Chondrocyte (in vitro differentiated cells): ENCODE results near the gene MOSPD2. TPM values are rescaled to one million over a fixed set of nuclear protein-coding genes. Genes with fewer than 3 reads are reported as not detected.

Source experiments
- DNase-seq: peaks from one replicate; pipeline ENCODE4 v3.0.0; 2021; ENCODE audit warnings: mixed read lengths, low spot score
- H3K27ac Mint-ChIP-seq: one replicate; pipeline ENCODE4 v1.8.0; 2021; ENCODE audit warnings: mild to moderate bottlenecking, moderate library complexity, mixed read lengths; ENCODE audit not compliant: unreplicated experiment
- H3K27me3 Mint-ChIP-seq: 2 replicates; pipeline ENCODE4 v1.8.0; 2021; ENCODE audit warnings: low read depth, mixed read lengths
- H3K36me3 Mint-ChIP-seq: 2 replicates; pipeline ENCODE4 v1.8.0; 2021; ENCODE audit warnings: low read depth, mixed read lengths
- H3K4me1 Mint-ChIP-seq: 2 replicates; pipeline ENCODE4 v1.8.0; 2021; ENCODE audit warnings: low read depth, mild to moderate bottlenecking, mixed read lengths
- H3K4me3 Mint-ChIP-seq: one replicate; pipeline ENCODE4 v1.8.0; 2021; ENCODE audit warnings: mild to moderate bottlenecking, moderate library complexity, mixed read lengths; ENCODE audit not compliant: unreplicated experiment
- H3K9me3 Mint-ChIP-seq: 2 replicates; pipeline ENCODE4 v1.8.0; 2021; ENCODE audit warnings: low read depth, mixed read lengths
- total RNA-seq: library from RNA; stranded (reverse); gene quantifications from 3 replicates; pipeline ENCODE4 v1.2.1, GENCODE V29; 2021
- TF ChIP-seq, protein P1 (sequence below): fragments of 200-600 bp; sonication (generic); IDR thresholded peaks from 2 replicates; pipeline ENCODE4 v1.5.0; 2021; ENCODE audit warnings: antibody characterized with exemption, mild to moderate bottlenecking, moderate library complexity

The MOSPD2 gene
- total RNA-seq, 1 donor from 2014 or later, result 27.2 TPM

DNA sequence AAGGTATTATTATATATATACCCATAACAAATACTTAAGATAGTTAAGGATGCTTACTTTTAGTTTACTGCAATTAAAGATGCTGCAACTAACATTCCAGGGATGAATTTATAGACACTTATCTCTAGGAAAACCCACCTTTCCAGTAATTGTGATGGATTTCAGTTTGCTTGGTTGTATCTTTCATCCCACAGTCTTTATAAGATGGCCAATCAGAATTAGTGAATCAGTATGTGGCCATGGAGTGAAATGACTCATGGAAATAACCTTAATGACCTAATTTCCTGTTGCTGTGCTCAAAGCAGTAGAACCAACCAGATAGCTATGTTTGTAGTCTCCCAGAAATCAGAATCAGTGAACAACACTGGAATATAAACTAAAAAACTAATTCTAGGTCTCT, 26.4 kb downstream of the MOSPD2 start:
- H3K4me3 Mint-ChIP-seq, result no peak overlapping the region
- no peak for DNase-seq
- no peaks in the 10 kb centered on the region for H3K27me3 Mint-ChIP-seq
- no peak overlapping the region for H3K27ac Mint-ChIP-seq
- TF ChIP-seq, protein P1, sequence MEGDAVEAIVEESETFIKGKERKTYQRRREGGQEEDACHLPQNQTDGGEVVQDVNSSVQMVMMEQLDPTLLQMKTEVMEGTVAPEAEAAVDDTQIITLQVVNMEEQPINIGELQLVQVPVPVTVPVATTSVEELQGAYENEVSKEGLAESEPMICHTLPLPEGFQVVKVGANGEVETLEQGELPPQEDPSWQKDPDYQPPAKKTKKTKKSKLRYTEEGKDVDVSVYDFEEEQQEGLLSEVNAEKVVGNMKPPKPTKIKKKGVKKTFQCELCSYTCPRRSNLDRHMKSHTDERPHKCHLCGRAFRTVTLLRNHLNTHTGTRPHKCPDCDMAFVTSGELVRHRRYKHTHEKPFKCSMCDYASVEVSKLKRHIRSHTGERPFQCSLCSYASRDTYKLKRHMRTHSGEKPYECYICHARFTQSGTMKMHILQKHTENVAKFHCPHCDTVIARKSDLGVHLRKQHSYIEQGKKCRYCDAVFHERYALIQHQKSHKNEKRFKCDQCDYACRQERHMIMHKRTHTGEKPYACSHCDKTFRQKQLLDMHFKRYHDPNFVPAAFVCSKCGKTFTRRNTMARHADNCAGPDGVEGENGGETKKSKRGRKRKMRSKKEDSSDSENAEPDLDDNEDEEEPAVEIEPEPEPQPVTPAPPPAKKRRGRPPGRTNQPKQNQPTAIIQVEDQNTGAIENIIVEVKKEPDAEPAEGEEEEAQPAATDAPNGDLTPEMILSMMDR, result no peak
- H3K9me3 Mint-ChIP-seq, result peaks cover 12% of the 10 kb centered on the region
- peaks cover 28% of the 10 kb centered on the region for H3K4me1 Mint-ChIP-seq
- peaks cover 9% of the 10 kb centered on the region for H3K36me3 Mint-ChIP-seq

DNA sequence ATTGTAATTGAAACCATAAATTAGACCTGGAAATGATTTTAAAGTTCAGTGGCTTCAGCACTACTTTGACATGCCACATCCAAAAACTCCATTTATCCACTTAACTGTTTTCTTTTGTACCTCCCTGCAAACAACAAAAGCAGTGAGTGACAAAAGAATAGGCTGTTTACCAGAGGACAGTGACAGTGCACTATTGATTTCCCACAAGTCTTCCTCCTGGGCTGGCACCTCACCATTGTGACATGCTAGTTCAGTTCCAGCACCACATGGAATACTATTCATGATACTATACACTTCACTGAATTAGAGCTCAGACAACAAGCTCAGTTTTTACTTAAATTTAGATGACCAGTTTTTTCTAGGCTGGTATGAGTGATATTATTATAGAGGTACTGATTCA, 29.3 kb downstream of the MOSPD2 start:
- H3K4me3 Mint-ChIP-seq, result no peak overlapping the region
- H3K27me3 Mint-ChIP-seq, result no peaks in the 10 kb centered on the region

GRCh38 chrX:14903891-14904290, 30.7 kb downstream of the MOSPD2 start:
- Mint-ChIP-seq H3K4me1 (peaks cover 37% of the 10 kb centered on the region), H3K27me3 (no peaks in the 10 kb centered on the region), H3K36me3 (peaks cover 7% of the 10 kb centered on the region), H3K27ac (peak overlapping the region; percentile 83), H3K4me3 (no peak overlapping the region), H3K9me3 (peaks cover 25% of the 10 kb centered on the region)
- no peak for DNase-seq
- TF ChIP-seq, protein P1, result no peak

More for the DNA sequence above, 29.3 kb downstream of the MOSPD2 start:
- H3K4me1 Mint-ChIP-seq, result peaks cover 33% of the 10 kb centered on the region
- H3K9me3 Mint-ChIP-seq, result peaks cover 24% of the 10 kb centered on the region
- TF ChIP-seq, protein P1, result no peak
- DNase-seq, result no peak
- peaks cover 7% of the 10 kb centered on the region for H3K36me3 Mint-ChIP-seq
- H3K27ac Mint-ChIP-seq, result peak overlapping the region; percentile 57

GRCh38 chrX:14913241-14913640, 40.0 kb downstream of the MOSPD2 start:
- H3K36me3 Mint-ChIP-seq, result peaks cover 10% of the 10 kb centered on the region
- no peak for DNase-seq
- no peak overlapping the region for H3K27ac Mint-ChIP-seq
- TF ChIP-seq, protein P1, result no peak
- H3K9me3 Mint-ChIP-seq, result no peaks in the 10 kb centered on the region
- no peaks in the 10 kb centered on the region for H3K27me3 Mint-ChIP-seq
- no peak overlapping the region for H3K4me3 Mint-ChIP-seq
- H3K4me1 Mint-ChIP-seq, result peaks cover 14% of the 10 kb centered on the region

GRCh38 chrX:14915596-14915995, 42.4 kb downstream of the MOSPD2 start:
- Mint-ChIP-seq H3K9me3 (no peaks in the 10 kb centered on the region), H3K4me3 (no peak overlapping the region), H3K27ac (peak overlapping the region; percentile 36), H3K4me1 (peaks cover 29% of the 10 kb centered on the region), H3K36me3 (peaks cover 7% of the 10 kb centered on the region), H3K27me3 (no peaks in the 10 kb centered on the region)
- no peak for DNase-seq
- TF ChIP-seq, protein P1, result no peak
